ENCODE data around the gene MINDY4. TPM values are rescaled to one million over a fixed set of nuclear protein-coding genes. Genes with fewer than 3 reads are reported as not detected.

The MINDY4 gene
- total RNA-seq, 1 experiment from 2014 or later, result 1.8 TPM

DNA sequence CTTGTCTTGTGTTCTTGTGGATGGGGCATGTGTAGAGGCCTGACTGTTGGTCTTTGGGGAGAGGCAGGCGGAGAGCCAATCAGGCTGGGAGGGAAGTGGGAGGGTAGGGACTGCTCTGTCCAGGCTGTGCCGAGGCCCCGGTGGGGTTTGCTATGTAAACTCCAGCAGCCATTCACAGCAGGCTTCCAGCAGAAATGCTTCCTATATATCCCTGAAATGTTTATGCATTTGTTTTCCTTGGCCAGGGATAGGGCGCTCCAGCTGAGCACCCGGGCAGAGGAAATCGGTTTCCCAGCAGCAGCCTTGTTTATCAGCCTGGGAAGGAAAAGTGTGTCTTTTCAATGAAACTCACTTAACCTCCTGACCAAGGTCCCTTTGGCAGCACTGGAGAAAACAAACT lies 122.1 kb downstream of the MINDY4 start:
- ChIA-PET POLR2A (no interaction called here), CTCF (interaction anchor here (1.0 kb wide), 1 partner anchor 45 kb away, joined by 3 read pairs; no protein-coding TSS in a partner anchor)
- H3K27me3 Mint-ChIP-seq (ENCODE audit: low read depth), result no peaks in the 10 kb centered on the region
- no peak for ATAC-seq
- no peak overlapping the region for H3K4me3 Mint-ChIP-seq
- no peaks in the 10 kb centered on the region for H3K9me3 Mint-ChIP-seq
- H3K36me3 Mint-ChIP-seq, result no peaks in the 10 kb centered on the region
- no peak overlapping the region for H3K27ac Mint-ChIP-seq
- TF ChIP-seq ZNF416 (CRISPR knock-in tag; IDR thresholded peaks at IDR 0.05) (no peak), MYBL2 (CRISPR knock-in tag; IDR thresholded peaks at IDR 0.05) (no peak), FOXP1 (CRISPR knock-in tag; IDR thresholded peaks at IDR 0.05; ENCODE audit: borderline replicate concordance) (no peak), ZNF263 (CRISPR knock-in tag; IDR thresholded peaks at IDR 0.05; ENCODE audit: low read depth) (no peak)
- TF ChIP-seq, protein P1, sequence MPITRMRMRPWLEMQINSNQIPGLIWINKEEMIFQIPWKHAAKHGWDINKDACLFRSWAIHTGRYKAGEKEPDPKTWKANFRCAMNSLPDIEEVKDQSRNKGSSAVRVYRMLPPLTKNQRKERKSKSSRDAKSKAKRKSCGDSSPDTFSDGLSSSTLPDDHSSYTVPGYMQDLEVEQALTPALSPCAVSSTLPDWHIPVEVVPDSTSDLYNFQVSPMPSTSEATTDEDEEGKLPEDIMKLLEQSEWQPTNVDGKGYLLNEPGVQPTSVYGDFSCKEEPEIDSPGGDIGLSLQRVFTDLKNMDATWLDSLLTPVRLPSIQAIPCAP (CRISPR knock-in tag; IDR thresholded peaks at IDR 0.05), result no peak
- TF ChIP-seq, protein P2, sequence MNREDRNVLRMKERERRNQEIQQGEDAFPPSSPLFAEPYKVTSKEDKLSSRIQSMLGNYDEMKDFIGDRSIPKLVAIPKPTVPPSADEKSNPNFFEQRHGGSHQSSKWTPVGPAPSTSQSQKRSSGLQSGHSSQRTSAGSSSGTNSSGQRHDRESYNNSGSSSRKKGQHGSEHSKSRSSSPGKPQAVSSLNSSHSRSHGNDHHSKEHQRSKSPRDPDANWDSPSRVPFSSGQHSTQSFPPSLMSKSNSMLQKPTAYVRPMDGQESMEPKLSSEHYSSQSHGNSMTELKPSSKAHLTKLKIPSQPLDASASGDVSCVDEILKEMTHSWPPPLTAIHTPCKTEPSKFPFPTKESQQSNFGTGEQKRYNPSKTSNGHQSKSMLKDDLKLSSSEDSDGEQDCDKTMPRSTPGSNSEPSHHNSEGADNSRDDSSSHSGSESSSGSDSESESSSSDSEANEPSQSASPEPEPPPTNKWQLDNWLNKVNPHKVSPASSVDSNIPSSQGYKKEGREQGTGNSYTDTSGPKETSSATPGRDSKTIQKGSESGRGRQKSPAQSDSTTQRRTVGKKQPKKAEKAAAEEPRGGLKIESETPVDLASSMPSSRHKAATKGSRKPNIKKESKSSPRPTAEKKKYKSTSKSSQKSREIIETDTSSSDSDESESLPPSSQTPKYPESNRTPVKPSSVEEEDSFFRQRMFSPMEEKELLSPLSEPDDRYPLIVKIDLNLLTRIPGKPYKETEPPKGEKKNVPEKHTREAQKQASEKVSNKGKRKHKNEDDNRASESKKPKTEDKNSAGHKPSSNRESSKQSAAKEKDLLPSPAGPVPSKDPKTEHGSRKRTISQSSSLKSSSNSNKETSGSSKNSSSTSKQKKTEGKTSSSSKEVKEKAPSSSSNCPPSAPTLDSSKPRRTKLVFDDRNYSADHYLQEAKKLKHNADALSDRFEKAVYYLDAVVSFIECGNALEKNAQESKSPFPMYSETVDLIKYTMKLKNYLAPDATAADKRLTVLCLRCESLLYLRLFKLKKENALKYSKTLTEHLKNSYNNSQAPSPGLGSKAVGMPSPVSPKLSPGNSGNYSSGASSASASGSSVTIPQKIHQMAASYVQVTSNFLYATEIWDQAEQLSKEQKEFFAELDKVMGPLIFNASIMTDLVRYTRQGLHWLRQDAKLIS (CRISPR knock-in tag; IDR thresholded peaks at IDR 0.05; ENCODE audit: borderline replicate concordance), result no peak
- TF ChIP-seq, protein P3, sequence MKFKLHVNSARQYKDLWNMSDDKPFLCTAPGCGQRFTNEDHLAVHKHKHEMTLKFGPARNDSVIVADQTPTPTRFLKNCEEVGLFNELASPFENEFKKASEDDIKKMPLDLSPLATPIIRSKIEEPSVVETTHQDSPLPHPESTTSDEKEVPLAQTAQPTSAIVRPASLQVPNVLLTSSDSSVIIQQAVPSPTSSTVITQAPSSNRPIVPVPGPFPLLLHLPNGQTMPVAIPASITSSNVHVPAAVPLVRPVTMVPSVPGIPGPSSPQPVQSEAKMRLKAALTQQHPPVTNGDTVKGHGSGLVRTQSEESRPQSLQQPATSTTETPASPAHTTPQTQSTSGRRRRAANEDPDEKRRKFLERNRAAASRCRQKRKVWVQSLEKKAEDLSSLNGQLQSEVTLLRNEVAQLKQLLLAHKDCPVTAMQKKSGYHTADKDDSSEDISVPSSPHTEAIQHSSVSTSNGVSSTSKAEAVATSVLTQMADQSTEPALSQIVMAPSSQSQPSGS (CRISPR knock-in tag; IDR thresholded peaks at IDR 0.05; ENCODE audit: borderline replicate concordance, low read depth), result no peak
- DNase-seq (ENCODE audit: low spot score), result no peak
- H3K4me1 Mint-ChIP-seq, result peaks cover 7% of the 10 kb centered on the region

DNA sequence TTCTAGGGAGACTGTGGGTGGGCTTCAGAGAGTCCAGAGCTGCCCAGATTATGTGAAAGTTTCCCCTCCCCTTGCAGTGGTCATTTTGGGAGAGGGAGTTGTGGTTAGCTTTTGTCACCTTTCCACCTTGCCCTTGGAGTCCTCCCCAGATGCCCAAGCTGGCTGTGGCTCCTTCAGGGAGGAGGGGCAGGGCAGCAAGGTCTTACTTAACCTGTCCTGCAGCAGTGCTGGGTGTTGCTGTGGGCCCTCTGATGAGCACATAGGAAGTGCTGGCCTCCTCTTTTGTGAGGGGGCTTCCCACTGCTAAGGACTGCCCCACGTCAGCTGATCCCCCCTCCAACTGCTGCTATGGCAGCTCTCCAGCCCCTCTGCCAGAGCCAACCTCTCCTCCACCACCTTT lies 122.8 kb downstream of the MINDY4 start:
- Mint-ChIP-seq H3K36me3 (no peaks in the 10 kb centered on the region), H3K27ac (no peak overlapping the region), H3K4me1 (peaks cover under 1% of the 10 kb centered on the region), H3K27me3 (ENCODE audit: low read depth) (no peaks in the 10 kb centered on the region), H3K9me3 (no peaks in the 10 kb centered on the region), H3K4me3 (no peak overlapping the region)
- TF ChIP-seq, protein P4, sequence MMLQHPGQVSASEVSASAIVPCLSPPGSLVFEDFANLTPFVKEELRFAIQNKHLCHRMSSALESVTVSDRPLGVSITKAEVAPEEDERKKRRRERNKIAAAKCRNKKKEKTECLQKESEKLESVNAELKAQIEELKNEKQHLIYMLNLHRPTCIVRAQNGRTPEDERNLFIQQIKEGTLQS (CRISPR knock-in tag; conservative IDR thresholded peaks at IDR 0.05), result no peak
- TF ChIP-seq RORB (CRISPR knock-in tag; IDR thresholded peaks at IDR 0.05), result no peak
- no peak for TF ChIP-seq IRF2 (CRISPR knock-in tag; IDR thresholded peaks at IDR 0.05; ENCODE audit: borderline replicate concordance, low read depth)
- no peak for TF ChIP-seq PRRX2 (CRISPR knock-in tag; IDR thresholded peaks at IDR 0.05)
- TF ChIP-seq NR1H2 (CRISPR knock-in tag; IDR thresholded peaks at IDR 0.05), result no peak
- TF ChIP-seq ZNF317 (CRISPR knock-in tag; IDR thresholded peaks at IDR 0.05; ENCODE audit: borderline replicate concordance, low read depth), result no peak
- no peak for TF ChIP-seq GTF2I (CRISPR knock-in tag; conservative IDR thresholded peaks at IDR 0.05)
- TF ChIP-seq, protein P5, sequence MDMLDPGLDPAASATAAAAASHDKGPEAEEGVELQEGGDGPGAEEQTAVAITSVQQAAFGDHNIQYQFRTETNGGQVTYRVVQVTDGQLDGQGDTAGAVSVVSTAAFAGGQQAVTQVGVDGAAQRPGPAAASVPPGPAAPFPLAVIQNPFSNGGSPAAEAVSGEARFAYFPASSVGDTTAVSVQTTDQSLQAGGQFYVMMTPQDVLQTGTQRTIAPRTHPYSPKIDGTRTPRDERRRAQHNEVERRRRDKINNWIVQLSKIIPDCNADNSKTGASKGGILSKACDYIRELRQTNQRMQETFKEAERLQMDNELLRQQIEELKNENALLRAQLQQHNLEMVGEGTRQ (CRISPR knock-in tag; IDR thresholded peaks at IDR 0.05), result no peak
- no peak for TF ChIP-seq CBFB (CRISPR knock-in tag; IDR thresholded peaks at IDR 0.05; ENCODE audit: low read depth)
- TF ChIP-seq JUN (CRISPR knock-in tag; IDR thresholded peaks at IDR 0.05), result no peak
- TF ChIP-seq CREM (CRISPR knock-in tag; IDR thresholded peaks at IDR 0.05), result no peak
- TF ChIP-seq NFYB (CRISPR knock-in tag; conservative IDR thresholded peaks at IDR 0.05; ENCODE audit: low read depth), result no peak
- TF ChIP-seq, protein P6, sequence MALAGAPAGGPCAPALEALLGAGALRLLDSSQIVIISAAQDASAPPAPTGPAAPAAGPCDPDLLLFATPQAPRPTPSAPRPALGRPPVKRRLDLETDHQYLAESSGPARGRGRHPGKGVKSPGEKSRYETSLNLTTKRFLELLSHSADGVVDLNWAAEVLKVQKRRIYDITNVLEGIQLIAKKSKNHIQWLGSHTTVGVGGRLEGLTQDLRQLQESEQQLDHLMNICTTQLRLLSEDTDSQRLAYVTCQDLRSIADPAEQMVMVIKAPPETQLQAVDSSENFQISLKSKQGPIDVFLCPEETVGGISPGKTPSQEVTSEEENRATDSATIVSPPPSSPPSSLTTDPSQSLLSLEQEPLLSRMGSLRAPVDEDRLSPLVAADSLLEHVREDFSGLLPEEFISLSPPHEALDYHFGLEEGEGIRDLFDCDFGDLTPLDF (CRISPR knock-in tag; IDR thresholded peaks at IDR 0.05), result no peak
- TF ChIP-seq, protein P7, sequence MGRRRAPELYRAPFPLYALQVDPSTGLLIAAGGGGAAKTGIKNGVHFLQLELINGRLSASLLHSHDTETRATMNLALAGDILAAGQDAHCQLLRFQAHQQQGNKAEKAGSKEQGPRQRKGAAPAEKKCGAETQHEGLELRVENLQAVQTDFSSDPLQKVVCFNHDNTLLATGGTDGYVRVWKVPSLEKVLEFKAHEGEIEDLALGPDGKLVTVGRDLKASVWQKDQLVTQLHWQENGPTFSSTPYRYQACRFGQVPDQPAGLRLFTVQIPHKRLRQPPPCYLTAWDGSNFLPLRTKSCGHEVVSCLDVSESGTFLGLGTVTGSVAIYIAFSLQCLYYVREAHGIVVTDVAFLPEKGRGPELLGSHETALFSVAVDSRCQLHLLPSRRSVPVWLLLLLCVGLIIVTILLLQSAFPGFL (CRISPR knock-in tag; IDR thresholded peaks at IDR 0.05; ENCODE audit: borderline replicate concordance), result no peak
- TF ChIP-seq, protein P8, sequence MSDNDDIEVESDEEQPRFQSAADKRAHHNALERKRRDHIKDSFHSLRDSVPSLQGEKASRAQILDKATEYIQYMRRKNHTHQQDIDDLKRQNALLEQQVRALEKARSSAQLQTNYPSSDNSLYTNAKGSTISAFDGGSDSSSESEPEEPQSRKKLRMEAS (CRISPR knock-in tag; IDR thresholded peaks at IDR 0.05), result no peak
- TF ChIP-seq ZNF671 (CRISPR knock-in tag; IDR thresholded peaks at IDR 0.05), result no peak
- no peak for TF ChIP-seq JAZF1 (CRISPR knock-in tag; IDR thresholded peaks at IDR 0.05)
- TF ChIP-seq GRHL2 (CRISPR knock-in tag; IDR thresholded peaks at IDR 0.05; ENCODE audit: insufficient replicate concordance, severe bottlenecking), result no peak
- DNase-seq (ENCODE audit: low spot score), result no peak
- no peak for ATAC-seq
- CTCF ChIA-PET, result interaction anchor here (0.7 to 3.6 kb wide), 2 partner anchors 14 to 229 kb away, joined by 4 to 11 read pairs; no protein-coding TSS in a partner anchor
- POLR2A ChIA-PET, result interaction anchor here (0.5 kb wide), 1 partner anchor 266 kb away, joined by 3 read pairs; no protein-coding TSS in a partner anchor

All from WTC11 (cell line).